Measurements from ENCODE around the gene FAM163B. TPM values are rescaled to one million over a fixed set of nuclear protein-coding genes. Genes with fewer than 3 reads are reported as not detected.
"Not testable (repeated sequence)": the region's sequence is repeated elsewhere in the genome, so short reads cannot be mapped to it uniquely, and the experiment has no call there.

Gene FAM163B
- total RNA-seq, 2 donors from 2014 or later = 1.2 TPM; not detected in 1

DNA sequence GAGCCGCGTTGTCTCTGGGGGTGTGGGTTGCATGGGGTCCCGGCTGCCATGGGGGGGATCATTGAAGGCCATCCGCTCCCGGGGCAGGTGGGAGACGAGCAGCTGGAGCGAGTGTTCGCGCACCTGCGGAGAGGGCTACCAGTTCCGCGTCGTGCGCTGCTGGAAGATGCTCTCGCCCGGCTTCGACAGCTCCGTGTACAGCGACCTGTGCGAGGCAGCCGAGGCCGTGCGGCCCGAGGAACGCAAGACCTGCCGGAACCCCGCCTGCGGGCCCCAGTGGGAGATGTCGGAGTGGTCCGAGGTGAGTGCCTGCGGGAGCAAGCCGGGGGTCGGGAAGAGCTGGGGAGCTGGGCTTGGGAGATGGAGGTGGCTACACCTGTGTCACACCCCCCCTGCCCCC lies 41.0 kb downstream of the FAM163B start:
- DNase-seq = no peak
- Histone ChIP-seq H3K9ac (ENCODE audit: low read depth in 2 of 2, low read length in 2 of 2) (no peak overlapping the region), H3K36me3 (no peaks in the 10 kb centered on the region), H3K4me1 (peaks cover 3% of the 10 kb centered on the region), H3K27me3 (no peaks in the 10 kb centered on the region), H3K4me3 (no peak overlapping the region), H3K9me3 (no peaks in the 10 kb centered on the region), H3K27ac (no peak overlapping the region)
- intact Hi-C loops (cut with DNase I) = no loop called here
- TF ChIP-seq, protein P1, sequence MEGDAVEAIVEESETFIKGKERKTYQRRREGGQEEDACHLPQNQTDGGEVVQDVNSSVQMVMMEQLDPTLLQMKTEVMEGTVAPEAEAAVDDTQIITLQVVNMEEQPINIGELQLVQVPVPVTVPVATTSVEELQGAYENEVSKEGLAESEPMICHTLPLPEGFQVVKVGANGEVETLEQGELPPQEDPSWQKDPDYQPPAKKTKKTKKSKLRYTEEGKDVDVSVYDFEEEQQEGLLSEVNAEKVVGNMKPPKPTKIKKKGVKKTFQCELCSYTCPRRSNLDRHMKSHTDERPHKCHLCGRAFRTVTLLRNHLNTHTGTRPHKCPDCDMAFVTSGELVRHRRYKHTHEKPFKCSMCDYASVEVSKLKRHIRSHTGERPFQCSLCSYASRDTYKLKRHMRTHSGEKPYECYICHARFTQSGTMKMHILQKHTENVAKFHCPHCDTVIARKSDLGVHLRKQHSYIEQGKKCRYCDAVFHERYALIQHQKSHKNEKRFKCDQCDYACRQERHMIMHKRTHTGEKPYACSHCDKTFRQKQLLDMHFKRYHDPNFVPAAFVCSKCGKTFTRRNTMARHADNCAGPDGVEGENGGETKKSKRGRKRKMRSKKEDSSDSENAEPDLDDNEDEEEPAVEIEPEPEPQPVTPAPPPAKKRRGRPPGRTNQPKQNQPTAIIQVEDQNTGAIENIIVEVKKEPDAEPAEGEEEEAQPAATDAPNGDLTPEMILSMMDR (IDR thresholded peaks at IDR 0.05) = no peak

DNA sequence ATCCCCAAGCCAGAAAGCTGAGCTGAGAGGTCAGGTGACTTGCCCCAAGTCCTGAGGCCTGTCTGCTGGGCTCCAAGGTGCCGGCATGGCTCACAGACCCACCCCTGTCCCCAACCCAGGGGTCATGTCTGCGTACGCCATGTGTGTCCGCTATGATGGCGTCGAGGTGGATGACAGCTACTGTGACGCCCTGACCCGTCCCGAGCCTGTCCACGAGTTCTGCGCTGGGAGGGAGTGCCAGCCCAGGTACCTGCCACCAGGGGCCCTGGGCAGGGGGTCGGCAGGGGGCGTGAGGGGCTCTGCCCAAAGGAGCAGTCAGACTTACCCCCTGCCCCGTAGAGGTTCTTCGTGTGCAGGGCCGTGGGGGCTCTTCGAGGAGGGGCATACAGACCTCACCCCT lies 42.4 kb downstream of the FAM163B start:
- H3K9me3 ChIP-seq = no peaks in the 10 kb centered on the region
- TF ChIP-seq, protein P1 (IDR thresholded peaks at IDR 0.05) = no peak
- H3K4me3 ChIP-seq = no peak overlapping the region
- H3K27ac ChIP-seq = no peak overlapping the region
- peaks cover 6% of the 10 kb centered on the region for H3K4me1 ChIP-seq
- DNase-seq = no peak
- H3K27me3 ChIP-seq = no peaks in the 10 kb centered on the region
- H3K36me3 ChIP-seq = no peaks in the 10 kb centered on the region
- intact Hi-C loops (cut with DNase I) = no loop called here
- no peak overlapping the region for H3K9ac ChIP-seq (ENCODE audit: low read depth in 2 of 2, low read length in 2 of 2)

DNA sequence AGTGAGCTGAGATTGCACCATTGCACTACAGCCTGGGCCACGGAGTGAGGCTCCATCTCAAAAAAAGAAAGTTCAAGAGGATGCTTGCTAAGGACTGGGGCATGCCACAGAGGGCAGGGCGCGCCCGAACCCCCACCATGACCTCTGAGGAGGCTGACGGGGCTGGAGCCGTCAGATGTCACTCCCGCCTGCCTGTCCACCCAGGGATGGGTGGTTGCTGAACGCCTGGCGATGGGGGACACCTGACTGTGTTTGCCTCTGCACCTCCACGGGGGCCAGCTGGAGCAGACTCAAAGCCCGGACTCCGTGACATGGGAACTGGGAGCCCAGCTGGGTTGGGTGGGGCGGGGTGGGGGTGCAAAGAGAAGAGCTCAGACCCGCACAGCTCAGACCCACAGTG lies 42.8 kb downstream of the FAM163B start:
- Histone ChIP-seq H3K27me3 (no peaks in the 10 kb centered on the region), H3K36me3 (no peaks in the 10 kb centered on the region), H3K27ac (no peak overlapping the region), H3K4me3 (no peak overlapping the region), H3K9ac (ENCODE audit: low read depth in 2 of 2, low read length in 2 of 2) (no peak overlapping the region), H3K9me3 (no peaks in the 10 kb centered on the region), H3K4me1 (peaks cover 6% of the 10 kb centered on the region)
- intact Hi-C loops (cut with DNase I) = no loop called here
- TF ChIP-seq, protein P1 (IDR thresholded peaks at IDR 0.05) = no peak
- no peak for DNase-seq

DNA sequence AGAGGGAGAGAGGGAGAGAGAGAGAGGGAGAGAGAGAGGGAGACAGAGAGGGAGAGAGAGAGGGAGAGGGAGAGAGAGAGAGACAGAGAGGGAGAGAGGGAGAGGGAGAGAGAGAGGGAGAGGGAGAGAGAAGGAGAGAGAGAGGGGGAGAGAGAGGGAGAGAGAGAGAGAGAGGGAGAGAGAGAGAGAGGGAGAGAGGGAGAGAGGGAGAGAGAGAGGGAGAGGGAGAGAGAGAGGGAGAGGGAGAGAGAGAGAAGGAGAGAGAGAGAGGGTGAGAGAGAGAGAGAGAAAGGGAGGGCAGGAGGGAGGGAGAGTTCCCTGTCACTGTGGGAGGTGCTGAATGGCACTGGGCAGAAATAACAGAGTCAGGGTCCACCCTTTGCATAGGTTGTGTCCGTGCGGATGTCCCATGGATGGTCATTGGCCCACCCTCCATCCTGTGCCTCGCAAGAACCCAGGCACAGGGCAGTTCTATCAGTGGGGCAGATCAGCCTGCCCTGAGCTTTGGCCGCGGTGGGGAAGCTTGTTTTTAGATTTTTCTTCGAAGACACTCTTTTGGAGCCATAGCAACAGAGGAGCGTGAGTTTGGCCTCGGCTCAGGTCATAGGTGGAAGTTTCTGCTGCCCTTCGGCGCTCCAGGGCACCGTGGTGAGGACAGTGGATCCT lies 44.6 kb downstream of the FAM163B start:
- DNase-seq = no peak
- TF ChIP-seq, protein P1 (IDR thresholded peaks at IDR 0.05) = no peak
- no peak overlapping the region for H3K9ac ChIP-seq (ENCODE audit: low read depth in 2 of 2, low read length in 2 of 2)
- no peak overlapping the region for H3K4me3 ChIP-seq
- intact Hi-C loops (cut with DNase I) = no loop called here
- H3K4me1 ChIP-seq = peaks cover 6% of the 10 kb centered on the region
- H3K9me3 ChIP-seq = no peaks in the 10 kb centered on the region
- H3K36me3 ChIP-seq = no peaks in the 10 kb centered on the region
- H3K27ac ChIP-seq = peak overlapping the region; percentile 24
- no peaks in the 10 kb centered on the region for H3K27me3 ChIP-seq

DNA sequence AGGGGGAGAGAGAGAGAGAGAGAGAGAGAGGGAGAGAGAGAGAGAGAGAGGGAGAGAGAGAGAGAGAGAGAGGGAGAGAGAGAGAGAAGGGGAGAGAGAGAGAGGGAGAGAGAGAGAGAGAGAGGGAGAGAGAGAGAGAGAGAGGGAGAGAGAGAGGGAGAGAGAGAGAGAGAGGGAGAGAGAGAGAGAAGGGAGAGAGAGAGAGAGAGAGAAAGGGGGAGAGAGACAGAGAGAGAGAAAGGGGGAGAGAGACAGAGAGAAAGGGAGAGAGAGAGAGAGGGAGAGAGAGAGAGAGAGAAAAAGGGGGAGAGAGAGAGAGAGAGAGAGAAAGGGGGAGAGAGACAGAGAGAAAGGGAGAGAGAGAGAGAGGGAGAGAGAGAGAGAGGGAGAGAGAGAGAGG lies 45.4 kb downstream of the FAM163B start:
- H3K9ac ChIP-seq (ENCODE audit: low read depth in 2 of 2, low read length in 2 of 2); H3K27me3 ChIP-seq; H3K4me1 ChIP-seq; H3K36me3 ChIP-seq; intact Hi-C loops (cut with DNase I); H3K27ac ChIP-seq; H3K9me3 ChIP-seq; H3K4me3 ChIP-seq; DNase-seq: not testable (repeated sequence)

DNA sequence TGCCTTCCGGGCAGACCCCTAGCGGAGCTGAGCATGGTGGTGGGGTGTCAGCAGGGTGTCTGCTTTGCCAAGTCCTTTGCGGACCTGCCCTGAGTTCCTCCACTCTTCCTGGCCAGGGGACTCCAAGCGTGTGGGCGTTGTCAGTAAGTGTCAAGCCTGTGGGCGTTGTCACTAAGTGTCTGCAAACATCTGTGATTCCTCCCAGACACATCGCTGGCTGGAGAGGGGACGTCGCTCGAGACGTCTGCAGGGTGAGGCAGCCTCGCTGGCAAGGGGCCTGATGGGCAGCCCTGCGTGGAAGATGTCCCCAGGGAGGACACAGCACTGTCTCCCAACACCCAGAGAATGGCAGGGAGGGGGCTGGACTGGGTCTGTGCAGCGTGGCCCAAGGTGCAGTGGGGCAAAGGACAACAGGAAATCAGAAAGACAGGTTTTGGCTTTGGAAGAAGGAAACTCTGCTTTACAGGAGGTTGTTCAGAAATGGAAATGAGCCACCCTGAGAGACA lies 45.8 kb downstream of the FAM163B start:
- TF ChIP-seq, protein P1 (IDR thresholded peaks at IDR 0.05) = no peak
- Histone ChIP-seq H3K36me3 (no peaks in the 10 kb centered on the region), H3K27me3 (no peaks in the 10 kb centered on the region), H3K4me1 (peaks cover 6% of the 10 kb centered on the region), H3K4me3 (no peak overlapping the region), H3K9ac (ENCODE audit: low read depth in 2 of 2, low read length in 2 of 2) (peak overlapping the region in 1 of 2 donors; percentile 41), H3K9me3 (no peaks in the 10 kb centered on the region), H3K27ac (no peak overlapping the region)
- DNase-seq = peak; percentile 66
- intact Hi-C loops (cut with DNase I) = no loop called here
